ENCODE measurements around the gene DENND6B. TPM values are rescaled to one million over a fixed set of nuclear protein-coding genes. Genes with fewer than 3 reads are reported as not detected.

The DENND6B gene
- total RNA-seq, 4 donors from 2014 or later: 2.2 to 3.1 (median 2.7) TPM

DNA sequence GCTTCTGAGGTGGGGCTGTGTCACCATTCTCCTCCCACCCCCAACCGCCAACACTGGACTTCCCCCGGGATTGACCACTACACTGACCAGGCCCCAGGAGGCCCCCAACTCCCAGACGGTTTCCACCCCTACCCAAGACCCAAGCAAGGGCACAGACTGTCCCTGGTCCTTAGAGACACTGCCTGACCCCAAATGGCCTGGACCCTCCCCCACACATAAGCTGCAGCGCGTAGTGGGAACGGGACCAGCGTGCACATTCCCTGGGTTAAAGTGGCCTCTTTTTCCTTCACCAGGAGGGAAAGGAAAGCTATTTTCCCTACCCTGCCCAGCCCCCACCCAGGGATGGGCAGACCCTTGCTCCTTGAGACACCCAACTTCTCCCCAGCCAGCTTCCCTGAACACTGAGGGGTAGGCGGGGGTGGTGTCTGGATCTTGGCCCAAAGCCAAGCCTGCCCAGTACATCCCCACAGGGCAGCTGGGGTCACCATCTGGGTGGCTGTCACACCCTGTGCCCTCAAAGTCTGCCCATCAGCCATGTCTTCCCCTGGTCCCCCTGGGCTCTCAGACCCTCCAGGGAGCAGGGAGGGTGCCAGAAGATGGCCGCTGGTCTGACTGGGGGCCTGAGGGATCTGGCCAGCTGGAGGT is 63.7 kb downstream of the DENND6B start:
- TF ChIP-seq, protein P1, sequence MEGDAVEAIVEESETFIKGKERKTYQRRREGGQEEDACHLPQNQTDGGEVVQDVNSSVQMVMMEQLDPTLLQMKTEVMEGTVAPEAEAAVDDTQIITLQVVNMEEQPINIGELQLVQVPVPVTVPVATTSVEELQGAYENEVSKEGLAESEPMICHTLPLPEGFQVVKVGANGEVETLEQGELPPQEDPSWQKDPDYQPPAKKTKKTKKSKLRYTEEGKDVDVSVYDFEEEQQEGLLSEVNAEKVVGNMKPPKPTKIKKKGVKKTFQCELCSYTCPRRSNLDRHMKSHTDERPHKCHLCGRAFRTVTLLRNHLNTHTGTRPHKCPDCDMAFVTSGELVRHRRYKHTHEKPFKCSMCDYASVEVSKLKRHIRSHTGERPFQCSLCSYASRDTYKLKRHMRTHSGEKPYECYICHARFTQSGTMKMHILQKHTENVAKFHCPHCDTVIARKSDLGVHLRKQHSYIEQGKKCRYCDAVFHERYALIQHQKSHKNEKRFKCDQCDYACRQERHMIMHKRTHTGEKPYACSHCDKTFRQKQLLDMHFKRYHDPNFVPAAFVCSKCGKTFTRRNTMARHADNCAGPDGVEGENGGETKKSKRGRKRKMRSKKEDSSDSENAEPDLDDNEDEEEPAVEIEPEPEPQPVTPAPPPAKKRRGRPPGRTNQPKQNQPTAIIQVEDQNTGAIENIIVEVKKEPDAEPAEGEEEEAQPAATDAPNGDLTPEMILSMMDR (IDR thresholded peaks at IDR 0.05): no peak
- DNase-seq (ENCODE audit: low spot score): no peak
- ATAC-seq (ENCODE audit: low FRiP score): no peak

- no peak for ATAC-seq (ENCODE audit: low FRiP score)
- DNase-seq (ENCODE audit: low spot score): no peak
- TF ChIP-seq, protein P1 (IDR thresholded peaks at IDR 0.05): no peak
Observed at GRCh38 chr22:50262460-50262911, 64.3 kb downstream of the DENND6B start.

DNA sequence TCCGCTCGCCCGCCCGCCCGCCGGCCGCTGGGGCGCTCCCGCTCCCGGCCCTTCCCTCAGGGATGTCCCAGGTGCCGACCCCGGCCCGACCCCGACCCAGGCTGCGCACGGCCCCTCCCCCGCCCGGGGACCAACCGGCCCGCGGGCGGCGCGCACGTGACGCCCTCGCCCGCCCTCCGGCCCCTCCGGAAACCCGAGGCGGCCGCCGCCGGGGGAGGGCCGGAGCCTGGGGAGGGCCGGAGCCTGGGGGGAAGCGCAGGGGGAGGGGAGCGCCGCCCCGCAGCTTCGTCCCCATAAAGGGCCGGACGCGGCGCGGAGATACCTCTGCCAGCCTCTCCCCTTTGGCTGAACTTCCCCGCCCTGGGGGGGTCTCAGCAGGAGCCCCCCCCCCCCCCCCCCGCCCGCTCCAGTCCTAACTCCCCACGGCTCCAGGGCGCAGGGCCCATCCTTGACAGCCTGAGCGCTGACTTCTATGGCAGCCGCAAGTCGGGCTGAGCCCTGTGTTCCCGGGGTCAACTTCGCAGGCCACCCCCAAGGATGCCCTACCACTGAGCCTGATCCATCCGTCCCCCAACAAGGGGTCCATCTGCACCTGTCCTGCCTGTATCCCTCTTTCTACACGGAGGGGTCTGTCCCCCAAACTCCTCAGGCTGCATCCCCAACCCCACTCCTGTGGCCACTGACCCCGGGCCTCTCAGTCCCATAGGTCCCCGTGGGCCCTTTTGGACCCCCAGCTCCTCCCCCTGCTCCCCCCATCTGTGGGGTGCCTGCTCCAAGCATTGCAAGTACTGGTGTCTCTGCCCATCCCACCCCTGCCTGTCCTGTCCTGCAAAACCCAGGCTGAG is 65.0 kb downstream of the DENND6B start, which contains the start of gene MAPK12:
Gene MAPK12, minus strand, starts transcription at position 69 of the 845 bp plus-strand sequence. CDS start 174 bp downstream, outside the sequence.
- DNase-seq (ENCODE audit: low spot score): no peak
- peak; percentile 27 for ATAC-seq (ENCODE audit: low FRiP score)
- TF ChIP-seq, protein P1 (IDR thresholded peaks at IDR 0.05): no peak

DNA sequence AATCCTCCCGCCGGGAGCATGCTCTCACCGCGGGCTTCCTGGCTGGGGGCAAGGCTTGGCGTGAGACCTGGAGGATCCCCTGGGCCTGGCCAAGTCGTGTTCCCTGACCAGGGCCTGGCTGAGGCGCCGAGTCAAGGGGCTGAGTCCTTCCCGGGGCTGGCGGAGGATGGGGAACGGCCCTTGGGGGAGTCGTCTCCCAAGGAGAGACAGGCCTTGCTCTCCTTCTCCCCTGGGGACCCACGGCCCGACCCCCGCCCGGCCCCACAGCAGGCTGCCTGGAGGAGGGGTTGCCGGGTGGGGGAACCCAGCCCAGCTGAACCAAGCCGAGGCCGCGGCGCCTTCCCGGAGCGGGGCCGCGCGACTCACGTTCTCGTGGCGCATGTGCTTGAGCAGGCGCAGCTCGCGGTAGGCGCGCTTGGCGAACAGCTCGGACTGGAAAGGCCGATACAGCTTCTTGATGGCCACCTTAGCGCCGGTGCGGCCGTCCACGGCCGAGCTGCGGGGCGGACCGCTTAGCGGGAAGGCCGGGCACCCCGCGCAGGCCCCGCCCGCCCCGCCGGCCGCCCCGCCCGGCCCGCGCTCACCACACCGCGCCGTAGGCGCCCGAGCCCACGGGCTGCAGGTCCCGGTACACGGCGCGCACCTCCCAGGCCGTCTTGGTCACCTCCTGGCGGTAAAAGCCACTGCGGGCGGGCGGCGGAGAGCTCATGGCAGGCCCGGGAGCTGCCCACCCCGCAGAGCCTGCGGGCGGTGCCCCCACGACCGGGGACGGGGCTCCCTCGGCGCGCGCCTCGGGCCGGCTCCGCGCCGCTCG is 65.8 kb downstream of the DENND6B start:
- ATAC-seq (ENCODE audit: low FRiP score) (peak; percentile 25), DNase-seq (ENCODE audit: low spot score) (no peak)
- TF ChIP-seq, protein P1 (IDR thresholded peaks at IDR 0.05): no peak

GRCh38 chr22:50260434-50260800 is 66.4 kb downstream of the DENND6B start:
- ATAC-seq (ENCODE audit: low FRiP score) (no peak), DNase-seq (ENCODE audit: low spot score) (no peak)
- TF ChIP-seq, protein P1 (IDR thresholded peaks at IDR 0.05): no peak

DNA sequence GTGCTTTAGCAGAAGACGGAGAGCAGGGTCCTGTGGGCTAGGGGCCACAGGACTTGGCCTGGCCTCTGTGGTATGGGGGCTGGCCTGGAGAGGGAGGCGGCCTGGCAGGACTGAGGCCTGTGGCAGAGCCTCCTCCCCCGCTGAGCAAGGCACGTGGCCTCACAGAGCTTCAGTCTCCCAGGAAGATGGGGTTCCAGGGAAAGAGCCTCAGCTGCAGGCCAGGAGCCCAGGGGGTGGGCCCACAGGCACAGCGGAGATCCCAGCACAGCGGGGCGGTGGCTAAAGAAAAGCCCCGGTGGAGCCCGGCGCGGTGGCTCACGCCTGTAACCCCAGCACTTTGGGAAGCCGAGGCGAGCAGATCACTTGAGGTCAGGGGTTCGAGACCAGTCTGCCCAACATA is 67.5 kb downstream of the DENND6B start:
- TF ChIP-seq, protein P1 (IDR thresholded peaks at IDR 0.05): no peak
- ATAC-seq (ENCODE audit: low FRiP score): no peak
- DNase-seq (ENCODE audit: low spot score): no peak

Other genes with a start within 250 kb of the DENND6B start
- under 1 TPM in 1 of 4 donors, not detected in 3; 0.44 TPM for gene MLC1, start 241.6 kb downstream of the DENND6B start, total RNA-seq
- gene MOV10L1, start 237.0 kb downstream of the DENND6B start, total RNA-seq: 1 to 10 TPM in 2 of 4 donors, under 1 TPM in 2; 0.36 to 2.5 (median 0.97) TPM
- gene PANX2, start 156.3 kb downstream of the DENND6B start, total RNA-seq: 1 to 10 TPM; 1.3 to 1.8 (median 1.6) TPM
- 10 to 100 TPM; 18.3 to 43.1 (median 28.4) TPM for gene TRABD, start 141.1 kb downstream of the DENND6B start, total RNA-seq
- 10 to 100 TPM; 21.2 to 38.3 (median 31.9) TPM for gene SELENOO, start 126.0 kb downstream of the DENND6B start, total RNA-seq
- gene TUBGCP6, start 82.0 kb downstream of the DENND6B start, total RNA-seq: 10 to 100 TPM; 32.7 to 52.2 (median 33.5) TPM
- 10 to 100 TPM; 18.4 to 53.8 (median 23.6) TPM for gene HDAC10, start 75.7 kb downstream of the DENND6B start, total RNA-seq
- gene MAPK12, start 65.3 kb downstream of the DENND6B start, total RNA-seq: 10 to 100 TPM in 3 of 4 donors, 1 to 10 TPM in 1; 7.9 to 31.1 (median 17.8) TPM
- gene MAPK11, start 56.6 kb downstream of the DENND6B start, total RNA-seq: 10 to 100 TPM; 12.1 to 38.9 (median 20.4) TPM
- gene PLXNB2, start 19.4 kb downstream of the DENND6B start, total RNA-seq: 100 to 1,000 TPM in 3 of 4 donors, 10 to 100 TPM in 1; 91.4 to 130 (median 115) TPM
- gene PPP6R2, start 16.3 kb upstream of the DENND6B start, total RNA-seq: 10 to 100 TPM; 35.6 to 64.6 (median 41.7) TPM
- 10 to 100 TPM; 37.5 to 66.8 (median 43.8) TPM for gene SBF1, start 148.0 kb upstream of the DENND6B start, total RNA-seq
- under 1 TPM in 1 of 4 donors, not detected in 3; 0.12 TPM for gene ADM2, start 154.5 kb upstream of the DENND6B start, total RNA-seq
- gene MIOX, start 159.8 kb upstream of the DENND6B start, total RNA-seq: not detected
- gene LMF2, start 180.7 kb upstream of the DENND6B start, total RNA-seq: 10 to 100 TPM; 50.8 to 54.9 (median 51.7) TPM
- 10 to 100 TPM; 27.7 to 48.2 (median 29.5) TPM for gene NCAPH2, start 181.2 kb upstream of the DENND6B start, total RNA-seq
- 10 to 100 TPM in 2 of 4 donors, 1 to 10 TPM in 2; 2.8 to 15.0 (median 9.2) TPM for gene SCO2, start 198.6 kb upstream of the DENND6B start, total RNA-seq
- 100 to 1,000 TPM in 3 of 4 donors, 10 to 100 TPM in 1; 47.9 to 212 (median 144) TPM for gene TYMP, start 203.0 kb upstream of the DENND6B start, total RNA-seq
- under 1 TPM in 1 of 4 donors, not detected in 3; 0.48 TPM for gene KLHDC7B, start 218.9 kb upstream of the DENND6B start, total RNA-seq
- gene SYCE3, start 235.9 kb upstream of the DENND6B start, total RNA-seq: not detected

Measured in omental fat pad (tissue), 4 donors.